ENCODE data around the gene ULK4. TPM values are rescaled to one million over a fixed set of nuclear protein-coding genes. Genes with fewer than 3 reads are reported as not detected.

Gene ULK4
- total and polyA plus RNA-seq, 9 of the 15 experiments (the other 6 are each of a cell fraction or from before 2014, with no cell fraction given): 3.0 to 5.9 (median 3.5) TPM

DNA sequence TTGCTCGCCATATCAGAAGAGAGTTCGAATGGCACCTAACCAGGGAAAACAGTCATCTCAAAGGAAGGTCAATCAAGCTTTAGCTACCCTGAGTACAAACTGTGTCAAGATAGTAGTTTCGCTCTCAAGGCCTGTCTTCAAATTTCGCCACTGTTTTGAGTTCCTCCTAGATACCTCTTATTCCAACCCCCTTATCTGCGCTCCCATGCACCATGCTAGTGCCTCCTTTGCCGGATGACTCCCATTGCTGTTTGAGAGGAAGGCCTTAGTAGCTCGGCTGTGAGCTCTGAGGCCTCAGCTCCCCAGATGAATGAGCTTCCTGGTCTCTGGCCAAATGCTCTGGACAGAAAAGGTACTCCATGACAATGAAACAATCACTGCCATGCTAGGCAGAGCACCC lies 256.0 kb downstream of the ULK4 start (continued):
- TF ChIP-seq YY1 (IDR thresholded peaks at IDR 0.05; ENCODE audit: borderline replicate concordance in 1 of 3, control insufficient read depth in 1 of 3, extremely low read depth in 1 of 3, insufficient read depth in 3 of 3, insufficient read length in 1 of 3, insufficient replicate concordance in 2 of 3, low read depth in 1 of 3, low read length in 2 of 3) (peak in 2 of 3 experiments; percentile 20 to 59), POLR2AphosphoS5 (IDR thresholded peaks at IDR 0.05; ENCODE audit: control insufficient read depth, insufficient read depth, low read depth, low read length) (0 out of 2 replicates have a peak, but pooled peaks have one; percentile 53), MNT (conservative IDR thresholded peaks at IDR 0.05) (no peak)

DNA sequence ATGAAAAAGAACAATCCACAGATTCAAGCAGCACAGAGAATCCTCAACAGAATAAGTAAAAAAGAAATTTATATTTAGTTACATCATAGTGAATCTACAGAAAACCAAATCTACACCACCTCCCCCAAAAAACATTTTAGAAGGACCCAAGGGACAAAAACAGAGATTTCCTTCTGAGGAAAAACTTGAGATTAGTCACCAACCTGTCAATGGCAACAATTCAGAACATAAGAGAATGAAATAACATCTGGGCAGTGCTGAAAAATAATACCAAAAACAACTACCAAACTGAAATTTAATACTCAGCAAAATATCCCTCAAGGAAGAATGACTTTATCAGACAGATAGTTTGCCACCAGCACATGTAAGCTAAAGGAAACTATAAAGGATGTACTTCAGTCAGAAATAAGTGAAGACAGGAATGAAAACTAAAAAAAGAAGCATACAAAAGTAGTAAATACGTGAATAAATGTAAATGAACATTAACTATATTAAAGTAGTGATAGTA lies 260.7 kb downstream of the ULK4 start:
- peak overlapping the region; percentile 25; the same call in 1 of the 2 replicates for H2AFZ ChIP-seq (ENCODE audit: low read depth, low read length)
- no peak overlapping the region for H3K4me2 ChIP-seq (ENCODE audit: insufficient read depth, low read length)
- POLR2A ChIA-PET: no interaction called here
- DNase-seq (ENCODE audit: extremely low read depth in 1 of 4, low spot score in 3 of 4) (no peak), FAIRE-seq (no peak), ATAC-seq (no peak)
- in situ Hi-C loops (cut with MboI) (loop anchor here (10.0 kb wide), 1 partner anchor 164 kb away; no protein-coding TSS in a partner anchor), intact Hi-C loops (cut with micrococcal nuclease) (no loop called here)
- WGBS (ENCODE audit: insufficient coverage, low coverage, missing lambda C conversion rate): 21% methylated on average over 1 of the region's 1 CpG
- H3K9ac ChIP-seq (ENCODE audit: insufficient read depth in 1 of 2, low read depth in 2 of 2, low read length in 2 of 2): no peak overlapping the region
- H3K4me3 ChIP-seq: no peak overlapping the region
- CTCF ChIA-PET (ENCODE audit: low intra/inter-chr PET ratio): interaction anchor here (0.7 kb wide), 1 partner anchor 185 kb away, joined by 3 read pairs; no protein-coding TSS in a partner anchor
- no peak overlapping the region for H3K27ac ChIP-seq (ENCODE audit: extremely low read depth, low read depth, low read length)
- H4K20me1 ChIP-seq (replicated peaks; ENCODE audit: control insufficient read depth, insufficient read depth, low read length): no peaks in the 10 kb centered on the region
- no peaks in the 10 kb centered on the region for H3K27me3 ChIP-seq (ENCODE audit: control insufficient read depth in 2 of 2, insufficient read depth in 2 of 2, low read length in 2 of 2)
- no peaks in the 10 kb centered on the region for H3K79me2 ChIP-seq (ENCODE audit: control insufficient read depth, insufficient read depth, low read length)
- no peaks in the 10 kb centered on the region for H3K9me1 ChIP-seq (ENCODE audit: control insufficient read depth, insufficient read depth, low read length)
- H3K36me3 ChIP-seq (ENCODE audit: control insufficient read depth, insufficient read depth, low read length): no peaks in the 10 kb centered on the region
- H3K9me3 ChIP-seq (replicated peaks; ENCODE audit: control insufficient read depth, insufficient read depth, low read depth, low read length): no peaks in the 10 kb centered on the region
- no TSS peak for BruUV-seq (replicated peaks)
- peaks cover 3 to 23% of the 10 kb centered on the region in 2 experiments; a peak in 3 of 5 replicates for H3K4me1 ChIP-seq (replicated peaks in 1 of 2; ENCODE audit: control insufficient read depth in 2 of 2, insufficient read depth in 2 of 2, low read length in 2 of 2)
- TF ChIP-seq ZNF551 (CRISPR knock-in tag; IDR thresholded peaks at IDR 0.05) (no peak), CBX8 (IDR thresholded peaks at IDR 0.05; ENCODE audit: borderline replicate concordance, extremely low read depth, low read depth, low read length, poor library complexity, severe bottlenecking) (no peak), GTF2A2 (tag; IDR thresholded peaks at IDR 0.05) (no peak), ZFP36 (IDR thresholded peaks at IDR 0.05; ENCODE audit: low read depth, low read length, partially characterized antibody) (no peak), ZNF3 (CRISPR knock-in tag; IDR thresholded peaks at IDR 0.05) (no peak), FIP1L1 (IDR thresholded peaks at IDR 0.05; ENCODE audit: low read depth, low read length, poor library complexity, severe bottlenecking) (no peak), MBD1 (CRISPR knock-in tag; IDR thresholded peaks at IDR 0.05) (no peak), ZNF707 (CRISPR knock-in tag; conservative IDR thresholded peaks at IDR 0.05) (no peak), TCF3 (CRISPR knock-in tag; IDR thresholded peaks at IDR 0.05) (no peak), ZKSCAN3 (CRISPR knock-in tag; IDR thresholded peaks at IDR 0.05) (no peak), MTF1 (CRISPR knock-in tag; IDR thresholded peaks at IDR 0.05; ENCODE audit: borderline replicate concordance) (no peak), MAFG (tag; conservative IDR thresholded peaks at IDR 0.05) (peak; percentile 49; the same call in 1 of the 2 replicates), FOXP1 (CRISPR knock-in tag; IDR thresholded peaks at IDR 0.05) (no peak), TSC22D4 (tag; IDR thresholded peaks at IDR 0.05) (no peak)

All from K562 (cell line).